SK-N-SH (cell line): ENCODE measurements around the gene AKAP6. TPM values are rescaled to one million over a fixed set of nuclear protein-coding genes. Genes with fewer than 3 reads are reported as not detected.

Experiments used
- CTCF ChIA-PET: fragments of 300-600, 350-600 bp; formaldehyde crosslinking; extraction: SDS; loops from one replicate; lab custom pipeline; 2021; lab: Yijun Ruan, JAX
- POLR2A ChIA-PET: fragments of 350-600 bp; sonication (Branson Sonifier 250); formaldehyde crosslinking; extraction: SDS; loops from one replicate; lab custom pipeline; 2020; ENCODE audit warnings: antibody characterized with exemption, inconsistent platforms; lab: Yijun Ruan, JAX
- DNase-seq: peaks from one replicate; pipeline ENCODE4 v3.0.0; 2012
- H2AFZ ChIP-seq: fragments of 200-600 bp; sonication (generic); 2 replicates; pipeline ENCODE4 v1.8.1; 2016; ENCODE audit warnings: antibody characterized with exemption, mild to moderate bottlenecking, low read depth
- H3F3A ChIP-seq: fragments of 200-600 bp; sonication (generic); replicated peaks from 2 replicates; pipeline ENCODE3; 2016; ENCODE audit warnings: antibody characterized with exemption, mild to moderate bottlenecking; ENCODE audit not compliant: insufficient read depth
- H3K27ac ChIP-seq, 2 experiments: fragments of 200-500 bp in 1 of 2; fragments of 200-600 bp in 1 of 2; sonication (Bioruptor generic) in 1 of 2; sonication (generic), shearing (Covaris generic) in 1 of 2; 2 replicates each; pipeline versions ENCODE4 v1.5.1 to v1.6.1; 2014 to 2016; ENCODE audit warnings: low read depth in 2 of 2, inconsistent platforms in 1 of 2, low read length in 1 of 2, mild to moderate bottlenecking in 1 of 2, mixed read lengths in 1 of 2
- H3K27me3 ChIP-seq: fragments of 200-600 bp; sonication (generic), shearing (Covaris generic); 2 replicates; pipeline ENCODE4 v1.6.1; 2016; ENCODE audit warnings: mixed run types; ENCODE audit not compliant: insufficient read depth
- H3K36me3 ChIP-seq, 2 experiments: fragments of 200-500 bp in 1 of 2; fragments of 200-600 bp in 1 of 2; sonication (Bioruptor generic) in 1 of 2; sonication (generic) in 1 of 2; replicated peaks in 1 of 2; 2 replicates each; pipeline versions ENCODE3 to v1.5.1; 2014 to 2016; ENCODE audit warnings: low read length in 1 of 2, mild to moderate bottlenecking in 1 of 2; ENCODE audit not compliant: insufficient read depth in 2 of 2, control insufficient read depth in 1 of 2
- H3K4me1 ChIP-seq, 2 experiments: fragments of 200-500 bp in 1 of 2; fragments of 200-600 bp in 1 of 2; sonication (Bioruptor generic) in 1 of 2; sonication (generic), shearing (Covaris generic) in 1 of 2; 2 replicates each; pipeline versions ENCODE4 v1.5.1 to v1.6.1; 2014 to 2016; ENCODE audit warnings: low read depth in 1 of 2, low read length in 1 of 2, mixed run types in 1 of 2; ENCODE audit not compliant: insufficient read depth in 2 of 2, control insufficient read depth in 1 of 2
- H3K4me2 ChIP-seq: fragments of 200-600 bp; sonication (generic), shearing (Covaris generic); 2 replicates; pipeline ENCODE4 v1.6.1; 2017; ENCODE audit warnings: mixed run types
- H3K4me3 ChIP-seq, 2 experiments: fragments of 200-500 bp in 1 of 2; fragments of 200-600 bp in 1 of 2; sonication (Bioruptor generic) in 1 of 2; sonication (generic), shearing (Covaris generic) in 1 of 2; 2 replicates each; pipeline versions ENCODE4 v1.5.1 to v1.8.1; 2014 to 2016; ENCODE audit warnings: low read depth in 2 of 2, inconsistent platforms in 1 of 2, low read length in 1 of 2, mild to moderate bottlenecking in 1 of 2, mixed read lengths in 1 of 2, moderate library complexity in 1 of 2
- H3K79me2 ChIP-seq: fragments of 200-600 bp; sonication (generic); 2 replicates; pipeline ENCODE4 v1.8.1; 2017; ENCODE audit warnings: mild to moderate bottlenecking; ENCODE audit not compliant: insufficient read depth
- H3K9ac ChIP-seq: fragments of 200-600 bp; sonication (generic); 2 replicates; pipeline ENCODE4 v1.6.1; 2017; ENCODE audit warnings: mixed run types
- H3K9me2 ChIP-seq: fragments of 200-600 bp; sonication (generic); 2 replicates; pipeline ENCODE4 v1.6.1; 2017; ENCODE audit warnings: mixed run types
- H3K9me3 ChIP-seq: fragments of 200-600 bp; sonication (generic); 2 replicates; pipeline ENCODE4 v1.6.1; 2017; ENCODE audit warnings: mixed run types, mild to moderate bottlenecking, moderate library complexity
- H4K20me1 ChIP-seq: fragments of 200-600 bp; sonication (generic); 2 replicates; pipeline ENCODE4 v1.6.1; 2017; ENCODE audit warnings: mild to moderate bottlenecking, mixed run types; ENCODE audit not compliant: insufficient read depth
- FOXJ3 ChIP-seq: sonication (generic); formaldehyde crosslinking; IDR thresholded peaks from 2 replicates; pipeline ENCODE4 v1.5.1; 2020; ENCODE audit warnings: mild to moderate bottlenecking, missing genetic modification reagents
- FOXM1 ChIP-seq: IDR thresholded peaks from 2 replicates; pipeline ENCODE4 v1.4.0; 2012; ENCODE audit warnings: low read depth, mild to moderate bottlenecking
- IRF3 ChIP-seq: fragments of 150-350 bp; IDR thresholded peaks from 2 replicates; pipeline ENCODE4 v1.6.1; 2016; ENCODE audit warnings: mild to moderate bottlenecking, low read depth, low read length
- POLR2AphosphoS5 ChIP-seq: IDR thresholded peaks from 2 replicates; pipeline ENCODE4 v1.6.1; 2012; ENCODE audit warnings: low read depth, low read length
- RCOR1 ChIP-seq: fragments of 150-350 bp; IDR thresholded peaks from 2 replicates; pipeline ENCODE4 v1.6.1; 2017; ENCODE audit warnings: antibody characterized with exemption, low read length
- REST ChIP-seq: IDR thresholded peaks from 2 replicates; pipeline ENCODE4 v1.6.1; 2012; ENCODE audit warnings: mild to moderate bottlenecking, low read depth, low read length, moderate library complexity
- RXRA ChIP-seq: IDR thresholded peaks from 2 replicates; pipeline ENCODE4 v1.4.0; 2012; ENCODE audit warnings: low read depth, mild to moderate bottlenecking, borderline replicate concordance
- TAF1 ChIP-seq: IDR thresholded peaks from 2 replicates; pipeline ENCODE4 v1.6.1; 2012; ENCODE audit warnings: low read depth, mild to moderate bottlenecking, low read length, moderate library complexity, borderline replicate concordance
- TCF12 ChIP-seq: IDR thresholded peaks from 2 replicates; pipeline ENCODE4 v1.4.0; 2012
- YY1 ChIP-seq: IDR thresholded peaks from 2 replicates; pipeline ENCODE4 v1.4.0; 2012; ENCODE audit warnings: low read depth, mild to moderate bottlenecking
- WGBS: methylation state at CpG from one replicate; pipeline ENCODE4 v1.1.6; 2017; ENCODE audit warnings: low lambda C conversion rate; 5-methylcytosine and 5-hydroxymethylcytosine counted together
- polyA plus RNA-seq, 3 experiments: library from polyadenylated mRNA; depleted of rRNA; stranded (reverse); fragments of >200 nt; gene quantifications; 2 replicates each; pipeline ENCODE4 v1.2.3, GENCODE V29; 2012

Gene AKAP6
- polyA plus RNA-seq, 1 of the 3 experiments (the other 2 are of a cell fraction) = 1.7 TPM

- no peak for TF ChIP-seq IRF3
- TF ChIP-seq RCOR1 = no peak
- no peak for TF ChIP-seq TCF12
- no peak for TF ChIP-seq FOXJ3 (CRISPR knock-in tag)
- TF ChIP-seq POLR2AphosphoS5 = no peak
- TF ChIP-seq FOXM1 = no peak
- TF ChIP-seq TAF1 = no peak
- TF ChIP-seq, all 33 proteins: peak for 0
Observed at GRCh38 chr14:32342847-32343194, 13.7 kb downstream of the AKAP6 start (continued).

GRCh38 chr14:32343926-32344430 is 14.9 kb downstream of the AKAP6 start:
- no peaks in the 10 kb centered on the region for H3K79me2 ChIP-seq
- H3F3A ChIP-seq = peaks cover 11% of the 10 kb centered on the region

More at GRCh38 chr14:32343926-32344430, 14.9 kb downstream of the AKAP6 start:
- Histone ChIP-seq H3K9me2 (no peaks in the 10 kb centered on the region), H3K4me2 (no peak overlapping the region), H4K20me1 (no peaks in the 10 kb centered on the region), H3K9me3 (no peaks in the 10 kb centered on the region), H3K4me1 (peaks cover 5 to 11% of the 10 kb centered on the region in 2 experiments; a peak in 3 of 4 replicates), H3K27ac (no peak overlapping the region; a peak in 1 of 4 replicates), H3K9ac (no peak overlapping the region), H3K27me3 (no peaks in the 10 kb centered on the region), H2AFZ (no peak overlapping the region), H3K36me3 (peaks cover 0 to 2% of the 10 kb centered on the region in 2 experiments), H3K4me3 (no peak overlapping the region)
- ChIA-PET POLR2A (interaction anchor here (0.6 kb wide), 1 partner anchor 902 kb away, joined by 4 read pairs; no protein-coding TSS in a partner anchor), CTCF (no interaction called here)
- WGBS = 97% methylated on average over 2 of the region's 2 CpGs
- TF ChIP-seq YY1 (no peak), FOXM1 (no peak), REST (peak; percentile 53; the same call in 1 of the 2 replicates), RXRA (no peak)
- no peak for DNase-seq
